NCI-H1436 (cell line): ENCODE measurements around the gene MAPT.
"Not testable (repeated sequence)": the region's sequence is repeated elsewhere in the genome, so short reads cannot be mapped to it uniquely, and the experiment has no call there.

Experiments
- DNase-seq: peaks from one replicate; lab custom pipeline; 2025; lab: John Stamatoyannopoulos, UW

The MAPT gene

DNA sequence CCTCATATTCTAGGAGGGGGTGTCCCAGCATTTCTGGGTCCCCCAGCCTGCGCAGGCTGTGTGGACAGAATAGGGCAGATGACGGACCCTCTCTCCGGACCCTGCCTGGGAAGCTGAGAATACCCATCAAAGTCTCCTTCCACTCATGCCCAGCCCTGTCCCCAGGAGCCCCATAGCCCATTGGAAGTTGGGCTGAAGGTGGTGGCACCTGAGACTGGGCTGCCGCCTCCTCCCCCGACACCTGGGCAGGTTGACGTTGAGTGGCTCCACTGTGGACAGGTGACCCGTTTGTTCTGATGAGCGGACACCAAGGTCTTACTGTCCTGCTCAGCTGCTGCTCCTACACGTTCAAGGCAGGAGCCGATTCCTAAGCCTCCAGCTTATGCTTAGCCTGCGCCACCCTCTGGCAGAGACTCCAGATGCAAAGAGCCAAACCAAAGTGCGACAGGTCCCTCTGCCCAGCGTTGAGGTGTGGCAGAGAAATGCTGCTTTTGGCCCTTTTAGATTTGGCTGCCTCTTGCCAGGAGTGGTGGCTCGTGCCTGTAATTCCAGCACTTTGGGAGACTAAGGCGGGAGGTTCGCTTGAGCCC lies 116.3 kb downstream of the MAPT start:
- DNase-seq, result no peak

DNA sequence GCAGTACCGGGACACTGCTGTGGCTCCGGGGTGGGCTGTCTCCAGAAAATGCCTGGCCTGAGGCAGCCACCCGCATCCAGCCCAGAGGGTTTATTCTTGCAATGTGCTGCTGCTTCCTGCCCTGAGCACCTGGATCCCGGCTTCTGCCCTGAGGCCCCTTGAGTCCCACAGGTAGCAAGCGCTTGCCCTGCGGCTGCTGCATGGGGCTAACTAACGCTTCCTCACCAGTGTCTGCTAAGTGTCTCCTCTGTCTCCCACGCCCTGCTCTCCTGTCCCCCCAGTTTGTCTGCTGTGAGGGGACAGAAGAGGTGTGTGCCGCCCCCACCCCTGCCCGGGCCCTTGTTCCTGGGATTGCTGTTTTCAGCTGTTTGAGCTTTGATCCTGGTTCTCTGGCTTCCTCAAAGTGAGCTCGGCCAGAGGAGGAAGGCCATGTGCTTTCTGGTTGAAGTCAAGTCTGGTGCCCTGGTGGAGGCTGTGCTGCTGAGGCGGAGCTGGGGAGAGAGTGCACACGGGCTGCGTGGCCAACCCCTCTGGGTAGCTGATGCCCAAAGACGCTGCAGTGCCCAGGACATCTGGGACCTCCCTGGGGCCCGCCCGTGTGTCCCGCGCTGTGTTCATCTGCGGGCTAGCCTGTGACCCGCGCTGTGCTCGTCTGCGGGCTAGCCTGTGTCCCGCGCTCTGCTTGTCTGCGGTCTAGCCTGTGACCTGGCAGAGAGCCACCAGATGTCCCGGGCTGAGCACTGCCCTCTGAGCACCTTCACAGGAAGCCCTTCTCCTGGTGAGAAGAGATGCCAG lies 117.6 kb downstream of the MAPT start:
- DNase-seq, result no peak

DNA sequence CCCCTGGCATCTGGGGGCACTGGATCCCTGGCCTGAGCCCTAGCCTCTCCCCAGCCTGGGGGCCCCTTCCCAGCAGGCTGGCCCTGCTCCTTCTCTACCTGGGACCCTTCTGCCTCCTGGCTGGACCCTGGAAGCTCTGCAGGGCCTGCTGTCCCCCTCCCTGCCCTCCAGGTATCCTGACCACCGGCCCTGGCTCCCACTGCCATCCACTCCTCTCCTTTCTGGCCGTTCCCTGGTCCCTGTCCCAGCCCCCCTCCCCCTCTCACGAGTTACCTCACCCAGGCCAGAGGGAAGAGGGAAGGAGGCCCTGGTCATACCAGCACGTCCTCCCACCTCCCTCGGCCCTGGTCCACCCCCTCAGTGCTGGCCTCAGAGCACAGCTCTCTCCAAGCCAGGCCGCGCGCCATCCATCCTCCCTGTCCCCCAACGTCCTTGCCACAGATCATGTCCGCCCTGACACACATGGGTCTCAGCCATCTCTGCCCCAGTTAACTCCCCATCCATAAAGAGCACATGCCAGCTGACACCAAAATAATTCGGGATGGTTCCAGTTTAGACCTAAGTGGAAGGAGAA lies 118.2 kb downstream of the MAPT start:
- no peak for DNase-seq

DNA sequence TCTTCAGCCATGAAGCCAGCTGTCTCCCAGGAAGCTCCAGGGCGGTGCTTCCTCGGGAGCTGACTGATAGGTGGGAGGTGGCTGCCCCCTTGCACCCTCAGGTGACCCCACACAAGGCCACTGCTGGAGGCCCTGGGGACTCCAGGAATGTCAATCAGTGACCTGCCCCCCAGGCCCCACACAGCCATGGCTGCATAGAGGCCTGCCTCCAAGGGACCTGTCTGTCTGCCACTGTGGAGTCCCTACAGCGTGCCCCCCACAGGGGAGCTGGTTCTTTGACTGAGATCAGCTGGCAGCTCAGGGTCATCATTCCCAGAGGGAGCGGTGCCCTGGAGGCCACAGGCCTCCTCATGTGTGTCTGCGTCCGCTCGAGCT lies 118.8 kb downstream of the MAPT start:
- DNase-seq, result no peak

DNA sequence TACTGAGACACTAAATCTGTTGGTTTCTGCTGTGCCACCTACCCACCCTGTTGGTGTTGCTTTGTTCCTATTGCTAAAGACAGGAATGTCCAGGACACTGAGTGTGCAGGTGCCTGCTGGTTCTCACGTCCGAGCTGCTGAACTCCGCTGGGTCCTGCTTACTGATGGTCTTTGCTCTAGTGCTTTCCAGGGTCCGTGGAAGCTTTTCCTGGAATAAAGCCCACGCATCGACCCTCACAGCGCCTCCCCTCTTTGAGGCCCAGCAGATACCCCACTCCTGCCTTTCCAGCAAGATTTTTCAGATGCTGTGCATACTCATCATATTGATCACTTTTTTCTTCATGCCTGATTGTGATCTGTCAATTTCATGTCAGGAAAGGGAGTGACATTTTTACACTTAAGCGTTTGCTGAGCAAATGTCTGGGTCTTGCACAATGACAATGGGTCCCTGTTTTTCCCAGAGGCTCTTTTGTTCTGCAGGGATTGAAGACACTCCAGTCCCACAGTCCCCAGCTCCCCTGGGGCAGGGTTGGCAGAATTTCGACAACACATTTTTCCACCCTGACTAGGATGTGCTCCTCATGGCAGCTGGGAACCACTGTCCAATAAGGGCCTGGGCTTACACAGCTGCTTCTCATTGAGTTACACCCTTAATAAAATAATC lies 119.3 kb downstream of the MAPT start:
- DNase-seq, result no peak

DNA sequence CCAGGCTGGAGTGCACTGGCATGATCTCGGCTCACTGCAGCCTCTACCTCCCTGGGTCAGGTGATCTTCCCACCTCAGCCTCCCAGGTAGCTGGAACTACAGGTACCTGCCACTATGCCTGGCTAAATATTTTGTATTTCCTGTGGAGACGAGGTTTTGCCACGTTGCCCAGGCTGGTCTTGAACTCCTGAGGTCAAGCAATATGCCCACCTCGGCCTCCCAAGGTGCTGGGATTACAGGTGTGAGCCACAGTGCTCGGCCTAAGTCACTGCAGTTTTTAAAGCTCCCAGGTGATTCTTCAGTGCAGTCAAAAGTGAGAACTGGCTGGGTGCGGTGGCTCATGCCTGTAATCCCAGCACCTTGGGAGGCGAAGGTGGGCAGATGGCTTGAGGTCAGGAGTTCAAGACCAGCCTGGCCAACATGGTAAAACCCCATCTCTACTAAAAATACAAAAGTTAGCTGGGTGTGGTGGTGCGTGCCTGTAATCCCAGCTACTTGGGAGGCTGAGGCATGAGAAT lies 125.1 kb downstream of the MAPT start:
- DNase-seq, result not testable (repeated sequence)

DNA sequence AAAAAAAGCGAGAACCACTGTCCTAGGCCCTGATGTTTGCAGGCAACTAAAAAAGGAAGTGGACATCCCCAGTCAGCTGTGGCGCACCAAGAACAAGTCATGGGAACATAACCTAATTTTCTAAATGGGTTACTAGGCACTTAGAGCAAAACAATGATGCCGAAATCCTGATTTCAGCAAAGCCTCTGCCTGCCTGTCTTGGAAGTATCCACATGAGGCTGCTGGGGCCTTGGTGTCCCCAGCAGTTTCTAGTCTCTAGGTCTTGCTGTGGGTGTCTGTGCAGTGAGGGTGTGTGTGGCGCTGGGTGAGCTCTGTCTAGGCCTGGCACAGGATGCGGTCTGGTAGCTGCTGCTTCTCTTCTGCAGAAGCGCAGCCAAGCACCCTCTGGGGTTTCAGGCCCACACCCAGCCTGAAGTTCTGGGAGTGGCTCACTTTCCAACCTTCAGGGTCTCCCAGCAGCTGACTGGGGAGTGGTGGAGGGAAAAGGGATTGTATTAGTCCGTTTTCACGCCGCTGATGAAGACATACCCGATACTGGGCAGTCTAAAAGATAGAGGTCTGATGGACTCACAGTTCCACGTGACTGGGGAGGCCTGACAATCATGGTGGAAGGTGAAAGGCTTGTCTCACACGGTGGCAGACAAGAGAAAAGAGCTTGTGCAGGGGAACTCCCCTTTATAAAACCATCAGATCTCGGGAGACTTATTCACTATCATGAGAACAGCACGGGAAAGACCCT lies 125.8 kb downstream of the MAPT start:
- DNase-seq, result no peak

DNA sequence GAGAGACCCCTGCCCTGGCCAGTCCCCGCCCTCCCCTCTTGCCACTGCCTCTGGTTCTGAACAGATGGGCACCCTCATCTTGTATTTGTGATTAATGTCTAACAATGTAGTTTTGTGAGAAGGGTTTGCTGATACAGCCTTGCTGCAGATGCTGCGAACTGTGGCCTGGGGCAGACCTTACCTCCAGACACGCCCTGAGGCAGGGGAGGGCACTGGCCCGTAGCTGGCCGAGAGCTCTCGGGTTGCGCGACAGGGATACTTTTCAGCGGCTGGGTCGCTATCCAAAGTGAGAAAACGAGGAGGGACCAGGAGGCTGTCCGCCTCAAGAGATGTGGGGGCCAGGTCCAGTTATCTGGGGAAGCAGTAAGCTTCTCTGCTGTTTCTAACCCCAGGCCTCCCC lies 126.6 kb downstream of the MAPT start:
- DNase-seq, result no peak

DNA sequence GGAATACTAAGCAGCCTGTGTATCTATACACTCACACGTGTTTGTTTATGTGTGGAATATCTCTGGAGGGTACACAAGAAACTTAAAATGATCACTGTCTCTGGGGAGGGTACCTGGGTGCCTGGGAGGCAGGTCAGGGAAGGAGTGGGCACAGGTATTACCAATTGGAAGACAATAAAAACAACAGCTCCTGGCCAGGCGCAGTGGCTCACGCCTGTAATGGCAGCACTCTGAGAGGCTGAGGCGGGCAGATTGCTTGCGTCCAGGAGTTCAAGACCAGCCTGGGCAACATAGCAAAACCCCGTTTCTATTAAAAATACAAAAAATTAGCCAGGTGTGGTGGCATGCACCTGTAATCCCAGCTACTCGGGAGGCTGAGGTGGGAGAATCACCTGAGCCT lies 129.0 kb downstream of the MAPT start:
- not testable (repeated sequence) for DNase-seq

DNA sequence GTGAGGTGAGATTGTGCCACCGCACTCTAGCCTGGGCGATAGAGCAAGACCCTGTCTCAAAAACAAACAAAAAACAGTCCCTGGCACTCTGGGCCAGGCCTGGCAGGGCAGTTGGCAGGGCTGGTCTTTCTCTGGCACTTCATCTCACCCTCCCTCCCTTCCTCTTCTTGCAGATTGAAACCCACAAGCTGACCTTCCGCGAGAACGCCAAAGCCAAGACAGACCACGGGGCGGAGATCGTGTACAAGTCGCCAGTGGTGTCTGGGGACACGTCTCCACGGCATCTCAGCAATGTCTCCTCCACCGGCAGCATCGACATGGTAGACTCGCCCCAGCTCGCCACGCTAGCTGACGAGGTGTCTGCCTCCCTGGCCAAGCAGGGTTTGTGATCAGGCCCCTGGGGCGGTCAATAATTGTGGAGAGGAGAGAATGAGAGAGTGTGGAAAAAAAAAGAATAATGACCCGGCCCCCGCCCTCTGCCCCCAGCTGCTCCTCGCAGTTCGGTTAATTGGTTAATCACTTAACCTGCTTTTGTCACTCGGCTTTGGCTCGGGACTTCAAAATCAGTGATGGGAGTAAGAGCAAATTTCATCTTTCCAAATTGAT lies 129.5 kb downstream of the MAPT start:
- no peak for DNase-seq

DNA sequence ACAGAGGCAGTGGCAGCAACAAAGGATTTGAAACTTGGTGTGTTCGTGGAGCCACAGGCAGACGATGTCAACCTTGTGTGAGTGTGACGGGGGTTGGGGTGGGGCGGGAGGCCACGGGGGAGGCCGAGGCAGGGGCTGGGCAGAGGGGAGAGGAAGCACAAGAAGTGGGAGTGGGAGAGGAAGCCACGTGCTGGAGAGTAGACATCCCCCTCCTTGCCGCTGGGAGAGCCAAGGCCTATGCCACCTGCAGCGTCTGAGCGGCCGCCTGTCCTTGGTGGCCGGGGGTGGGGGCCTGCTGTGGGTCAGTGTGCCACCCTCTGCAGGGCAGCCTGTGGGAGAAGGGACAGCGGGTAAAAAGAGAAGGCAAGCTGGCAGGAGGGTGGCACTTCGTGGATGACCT lies 130.2 kb downstream of the MAPT start:
- DNase-seq, result no peak

DNA sequence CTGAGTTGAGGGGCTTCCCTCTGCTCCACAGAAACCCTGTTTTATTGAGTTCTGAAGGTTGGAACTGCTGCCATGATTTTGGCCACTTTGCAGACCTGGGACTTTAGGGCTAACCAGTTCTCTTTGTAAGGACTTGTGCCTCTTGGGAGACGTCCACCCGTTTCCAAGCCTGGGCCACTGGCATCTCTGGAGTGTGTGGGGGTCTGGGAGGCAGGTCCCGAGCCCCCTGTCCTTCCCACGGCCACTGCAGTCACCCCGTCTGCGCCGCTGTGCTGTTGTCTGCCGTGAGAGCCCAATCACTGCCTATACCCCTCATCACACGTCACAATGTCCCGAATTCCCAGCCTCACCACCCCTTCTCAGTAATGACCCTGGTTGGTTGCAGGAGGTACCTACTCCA lies 130.7 kb downstream of the MAPT start:
- no peak for DNase-seq

DNA sequence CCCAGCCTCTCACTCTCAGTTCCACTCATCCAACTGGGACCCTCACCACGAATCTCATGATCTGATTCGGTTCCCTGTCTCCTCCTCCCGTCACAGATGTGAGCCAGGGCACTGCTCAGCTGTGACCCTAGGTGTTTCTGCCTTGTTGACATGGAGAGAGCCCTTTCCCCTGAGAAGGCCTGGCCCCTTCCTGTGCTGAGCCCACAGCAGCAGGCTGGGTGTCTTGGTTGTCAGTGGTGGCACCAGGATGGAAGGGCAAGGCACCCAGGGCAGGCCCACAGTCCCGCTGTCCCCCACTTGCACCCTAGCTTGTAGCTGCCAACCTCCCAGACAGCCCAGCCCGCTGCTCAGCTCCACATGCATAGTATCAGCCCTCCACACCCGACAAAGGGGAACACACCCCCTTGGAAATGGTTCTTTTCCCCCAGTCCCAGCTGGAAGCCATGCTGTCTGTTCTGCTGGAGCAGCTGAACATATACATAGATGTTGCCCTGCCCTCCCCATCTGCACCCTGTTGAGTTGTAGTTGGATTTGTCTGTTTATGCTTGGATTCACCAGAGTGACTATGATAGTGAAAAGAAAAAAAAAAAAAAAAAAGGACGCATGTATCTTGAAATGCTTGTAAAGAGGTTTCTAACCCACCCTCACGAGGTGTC lies 131.3 kb downstream of the MAPT start:
- no peak for DNase-seq

DNA sequence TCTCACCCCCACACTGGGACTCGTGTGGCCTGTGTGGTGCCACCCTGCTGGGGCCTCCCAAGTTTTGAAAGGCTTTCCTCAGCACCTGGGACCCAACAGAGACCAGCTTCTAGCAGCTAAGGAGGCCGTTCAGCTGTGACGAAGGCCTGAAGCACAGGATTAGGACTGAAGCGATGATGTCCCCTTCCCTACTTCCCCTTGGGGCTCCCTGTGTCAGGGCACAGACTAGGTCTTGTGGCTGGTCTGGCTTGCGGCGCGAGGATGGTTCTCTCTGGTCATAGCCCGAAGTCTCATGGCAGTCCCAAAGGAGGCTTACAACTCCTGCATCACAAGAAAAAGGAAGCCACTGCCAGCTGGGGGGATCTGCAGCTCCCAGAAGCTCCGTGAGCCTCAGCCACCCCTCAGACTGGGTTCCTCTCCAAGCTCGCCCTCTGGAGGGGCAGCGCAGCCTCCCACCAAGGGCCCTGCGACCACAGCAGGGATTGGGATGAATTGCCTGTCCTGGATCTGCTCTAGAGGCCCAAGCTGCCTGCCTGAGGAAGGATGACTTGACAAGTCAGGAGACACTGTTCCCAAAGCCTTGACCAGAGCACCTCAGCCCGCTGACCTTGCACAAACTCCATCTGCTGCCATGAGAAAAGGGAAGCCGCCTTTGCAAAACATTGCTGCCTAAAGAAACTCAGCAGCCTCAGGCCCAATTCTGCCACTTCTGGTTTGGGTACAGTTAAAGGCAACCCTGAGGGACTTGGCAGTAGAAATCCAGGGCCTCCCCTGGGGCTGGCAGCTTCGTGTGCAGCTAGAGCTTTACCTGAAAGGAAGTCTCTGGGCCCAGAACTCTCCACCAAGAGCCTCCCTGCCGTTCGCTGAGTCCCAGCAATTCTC lies 132.1 kb downstream of the MAPT start:
- no peak for DNase-seq

DNA sequence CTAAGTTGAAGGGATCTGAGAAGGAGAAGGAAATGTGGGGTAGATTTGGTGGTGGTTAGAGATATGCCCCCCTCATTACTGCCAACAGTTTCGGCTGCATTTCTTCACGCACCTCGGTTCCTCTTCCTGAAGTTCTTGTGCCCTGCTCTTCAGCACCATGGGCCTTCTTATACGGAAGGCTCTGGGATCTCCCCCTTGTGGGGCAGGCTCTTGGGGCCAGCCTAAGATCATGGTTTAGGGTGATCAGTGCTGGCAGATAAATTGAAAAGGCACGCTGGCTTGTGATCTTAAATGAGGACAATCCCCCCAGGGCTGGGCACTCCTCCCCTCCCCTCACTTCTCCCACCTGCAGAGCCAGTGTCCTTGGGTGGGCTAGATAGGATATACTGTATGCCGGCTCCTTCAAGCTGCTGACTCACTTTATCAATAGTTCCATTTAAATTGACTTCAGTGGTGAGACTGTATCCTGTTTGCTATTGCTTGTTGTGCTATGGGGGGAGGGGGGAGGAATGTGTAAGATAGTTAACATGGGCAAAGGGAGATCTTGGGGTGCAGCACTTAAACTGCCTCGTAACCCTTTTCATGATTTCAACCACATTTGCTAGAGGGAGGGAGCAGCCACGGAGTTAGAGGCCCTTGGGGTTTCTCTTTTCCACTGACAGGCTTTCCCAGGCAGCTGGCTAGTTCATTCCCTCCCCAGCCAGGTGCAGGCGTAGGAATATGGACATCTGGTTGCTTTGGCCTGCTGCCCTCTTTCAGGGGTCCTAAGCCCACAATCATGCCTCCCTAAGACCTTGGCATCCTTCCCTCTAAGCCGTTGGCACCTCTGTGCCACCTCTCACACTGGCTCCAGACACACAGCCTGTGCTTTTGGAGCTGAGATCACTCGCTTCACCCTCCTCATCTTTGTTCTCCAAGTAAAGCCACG lies 133.0 kb downstream of the MAPT start:
- no peak for DNase-seq

DNA sequence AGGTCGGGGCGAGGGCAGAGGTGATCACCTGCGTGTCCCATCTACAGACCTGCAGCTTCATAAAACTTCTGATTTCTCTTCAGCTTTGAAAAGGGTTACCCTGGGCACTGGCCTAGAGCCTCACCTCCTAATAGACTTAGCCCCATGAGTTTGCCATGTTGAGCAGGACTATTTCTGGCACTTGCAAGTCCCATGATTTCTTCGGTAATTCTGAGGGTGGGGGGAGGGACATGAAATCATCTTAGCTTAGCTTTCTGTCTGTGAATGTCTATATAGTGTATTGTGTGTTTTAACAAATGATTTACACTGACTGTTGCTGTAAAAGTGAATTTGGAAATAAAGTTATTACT lies 133.6 kb downstream of the MAPT start:
- no peak for DNase-seq

DNA sequence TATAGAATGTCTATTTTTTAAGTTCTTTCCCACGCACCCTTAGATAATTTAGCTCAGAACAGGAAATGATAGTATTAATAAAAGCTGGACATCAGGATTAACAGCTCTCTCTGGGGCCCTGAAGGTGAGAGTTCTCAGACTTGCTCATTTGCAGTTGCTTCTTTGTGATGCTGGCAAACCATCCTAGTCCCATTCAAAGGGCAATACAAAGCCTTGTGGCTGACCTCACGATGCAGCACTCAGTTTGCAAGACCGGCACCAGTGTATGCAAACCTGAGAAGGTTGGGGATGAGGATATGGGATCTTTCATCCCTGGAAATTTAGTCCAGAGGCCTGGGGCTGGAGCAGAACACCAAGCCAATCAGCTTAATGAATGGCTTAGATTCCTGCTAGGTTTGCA lies 134.0 kb downstream of the MAPT start:
- DNase-seq, result no peak

DNA sequence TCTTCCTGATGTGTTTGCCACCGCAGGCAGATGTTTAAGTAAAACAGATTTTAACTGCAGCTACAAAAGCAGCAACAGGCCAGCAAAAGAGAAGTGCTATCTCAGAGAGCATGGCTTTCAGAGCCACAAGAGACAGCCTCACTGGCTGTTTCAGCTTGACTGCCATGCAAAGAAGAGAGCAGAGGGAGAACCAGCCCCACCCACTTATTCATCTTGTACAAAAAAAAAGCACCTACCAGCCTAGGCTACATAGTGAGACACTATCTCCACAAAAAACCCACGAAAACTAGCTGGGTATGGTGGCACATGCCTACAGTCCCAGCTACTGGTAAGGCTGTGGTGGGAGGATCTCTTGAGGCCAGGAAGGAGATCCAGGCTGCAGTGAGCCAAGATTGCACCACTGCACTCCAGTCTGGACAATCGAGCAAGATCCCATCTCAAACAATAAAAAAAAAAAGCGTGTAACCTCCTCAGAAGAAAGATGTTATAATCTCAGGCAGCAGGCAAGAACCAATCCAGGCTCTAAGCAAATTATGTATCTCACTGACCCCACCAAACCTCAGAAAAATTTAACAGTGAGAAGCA lies 134.7 kb downstream of the MAPT start:
- no peak for DNase-seq

DNA sequence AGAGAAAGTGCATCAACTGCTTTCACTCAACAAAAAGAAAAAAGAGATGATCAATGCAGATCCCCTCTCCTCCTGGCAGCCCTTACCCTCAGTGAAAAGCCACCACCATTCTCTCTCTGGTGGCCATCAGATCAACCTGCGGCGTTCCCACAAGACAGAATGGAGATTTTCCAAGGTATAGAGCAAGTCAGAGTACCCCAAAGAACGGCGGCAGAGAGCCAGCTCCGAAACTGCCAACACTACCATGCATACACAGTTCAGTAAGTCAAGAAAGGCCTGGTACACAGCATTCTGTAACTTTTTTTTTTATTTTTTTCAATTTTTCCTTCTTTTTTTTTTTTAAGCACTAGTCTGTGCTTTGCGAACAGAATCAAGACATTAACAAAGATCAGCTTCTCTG lies 135.3 kb downstream of the MAPT start:
- no peak for DNase-seq
